Mesendoderm (in vitro differentiated cells): ENCODE data around the gene CTU1.
A peak's percentile ranks its signal among the peaks of the same experiment; 100 is the strongest.

ENCODE experiments used
- DNase-seq: peaks from one replicate; pipeline ENCODE4 v3.0.0; 2013
- H2AK5ac ChIP-seq: 2 replicates; pipeline ENCODE4 v1.6.1; 2013; ENCODE audit warnings: low read length, inconsistent platforms
- H2BK120ac ChIP-seq: 2 replicates; pipeline ENCODE4 v1.6.1; 2013; ENCODE audit warnings: low read depth, mild to moderate bottlenecking, low read length, moderate library complexity, mixed read lengths
- H2BK15ac ChIP-seq: replicated peaks from 2 replicates; pipeline ENCODE4 v1.6.1; 2013; ENCODE audit warnings: low read depth, mild to moderate bottlenecking, moderate library complexity
- H2BK5ac ChIP-seq: 2 replicates; pipeline ENCODE4 v1.6.1; 2013; ENCODE audit warnings: low read length, inconsistent platforms
- H3K18ac ChIP-seq: 2 replicates; pipeline ENCODE4 v1.6.1; 2013; ENCODE audit warnings: mild to moderate bottlenecking, low read length, mixed read lengths
- H3K23ac ChIP-seq: one replicate; pipeline ENCODE4 v1.6.1; 2013; ENCODE audit warnings: low read length
- H3K27ac ChIP-seq: 2 replicates; pipeline ENCODE4 v1.5.1; 2013; ENCODE audit warnings: low read depth, mild to moderate bottlenecking, inconsistent platforms, low read length, moderate library complexity
- H3K27me3 ChIP-seq: 2 replicates; pipeline ENCODE4 v1.6.1; 2013; ENCODE audit warnings: low read length, control low read depth, mild to moderate bottlenecking, inconsistent platforms; ENCODE audit not compliant: insufficient read depth, poor library complexity
- H3K36me3 ChIP-seq: 2 replicates; pipeline ENCODE4 v1.6.1; 2013; ENCODE audit warnings: low read length, inconsistent platforms; ENCODE audit not compliant: control insufficient read depth, insufficient read depth
- H3K4ac ChIP-seq: one replicate; pipeline ENCODE4 v1.6.1; 2013; ENCODE audit warnings: low read depth, mild to moderate bottlenecking, low read length, moderate library complexity
- H3K4me1 ChIP-seq: 2 replicates; pipeline ENCODE4 v1.6.1; 2013; ENCODE audit warnings: low read depth, low read length, inconsistent platforms; ENCODE audit not compliant: control insufficient read depth
- H3K4me2 ChIP-seq: 2 replicates; pipeline ENCODE4 v1.6.1; 2013; ENCODE audit warnings: low read length
- H3K4me3 ChIP-seq: 2 replicates; pipeline ENCODE4 v1.5.1; 2013; ENCODE audit warnings: mild to moderate bottlenecking, low read length
- H3K56ac ChIP-seq: one replicate; pipeline ENCODE4 v1.6.1; 2013; ENCODE audit warnings: low read length
- H3K79me1 ChIP-seq: 2 replicates; pipeline ENCODE4 v1.6.1; 2013; ENCODE audit warnings: low read length, inconsistent platforms
- H3K79me2 ChIP-seq: 2 replicates; pipeline ENCODE4 v1.6.1; 2013; ENCODE audit warnings: mild to moderate bottlenecking, low read length; ENCODE audit not compliant: control insufficient read depth, insufficient read depth
- H3K9ac ChIP-seq: 2 replicates; pipeline ENCODE4 v1.6.1; 2013; ENCODE audit warnings: low read length, inconsistent platforms
- H4K5ac ChIP-seq: one replicate; pipeline ENCODE4 v1.6.1; 2013; ENCODE audit warnings: low read length
- H4K8ac ChIP-seq: one replicate; pipeline ENCODE4 v1.6.1; 2013; ENCODE audit warnings: low read depth, mild to moderate bottlenecking, control low read depth, low read length, moderate library complexity
- WGBS: extraction: QIAGEN DNeasy Blood & Tissue Kit; methylation state at CpG from one replicate; pipeline ENCODE4 v1.1.7; 2013; ENCODE audit warnings: low lambda C conversion rate, missing lambda C conversion rate; ENCODE audit not compliant: insufficient coverage; ENCODE audit errors: extremely low coverage; 5-methylcytosine and 5-hydroxymethylcytosine counted together

The CTU1 gene

GRCh38 chr19:51137792-51138425 is 29.7 kb upstream of the CTU1 start:
- H3K56ac ChIP-seq, result no peak overlapping the region
- H2AK5ac ChIP-seq, result no peak overlapping the region
- no peaks in the 10 kb centered on the region for H3K79me2 ChIP-seq
- no CpG with 5 or more reads among the region's 9 CpGs for whole genome bisulfite sequencing
- no peak for DNase-seq
- no peak overlapping the region for H3K9ac ChIP-seq
- H3K4me1 ChIP-seq, result no peaks in the 10 kb centered on the region
- no peaks in the 10 kb centered on the region for H3K27me3 ChIP-seq
- H3K36me3 ChIP-seq, result no peaks in the 10 kb centered on the region
- H3K27ac ChIP-seq, result no peak overlapping the region
- no peak overlapping the region for H4K8ac ChIP-seq
- H3K18ac ChIP-seq, result no peak overlapping the region
- H3K23ac ChIP-seq, result no peak overlapping the region
- no peak overlapping the region for H3K4me2 ChIP-seq
- no peak overlapping the region for H2BK5ac ChIP-seq
- H3K4me3 ChIP-seq, result no peak overlapping the region
- H2BK15ac ChIP-seq, result no peak overlapping the region
- H4K5ac ChIP-seq, result no peak overlapping the region
- no peak overlapping the region for H2BK120ac ChIP-seq
- no peaks in the 10 kb centered on the region for H3K79me1 ChIP-seq
- no peak overlapping the region for H3K4ac ChIP-seq

- DNase-seq, result no peak
- no CpG with 5 or more reads among the region's 12 CpGs for WGBS
Observed at GRCh38 chr19:51136851-51137551, 28.8 kb upstream of the CTU1 start.

GRCh38 chr19:51135986-51136762 is 28.0 kb upstream of the CTU1 start:
- Histone ChIP-seq H3K4me3 (no peak overlapping the region), H4K5ac (no peak overlapping the region), H3K23ac (no peak overlapping the region), H3K79me1 (no peaks in the 10 kb centered on the region), H2BK15ac (no peak overlapping the region), H3K4ac (no peak overlapping the region), H3K27me3 (no peaks in the 10 kb centered on the region), H4K8ac (no peak overlapping the region), H2AK5ac (no peak overlapping the region), H3K56ac (no peak overlapping the region), H3K9ac (no peak overlapping the region), H2BK5ac (no peak overlapping the region), H3K36me3 (no peaks in the 10 kb centered on the region), H3K79me2 (no peaks in the 10 kb centered on the region), H3K27ac (no peak overlapping the region), H3K18ac (no peak overlapping the region), H3K4me2 (no peak overlapping the region), H3K4me1 (no peaks in the 10 kb centered on the region), H2BK120ac (no peak overlapping the region)
- DNase-seq, result no peak
- WGBS, result no CpG with 5 or more reads among the region's 8 CpGs

More at GRCh38 chr19:51136851-51137551, 28.8 kb upstream of the CTU1 start:
- no peaks in the 10 kb centered on the region for H3K4me1 ChIP-seq
- H3K18ac ChIP-seq, result no peak overlapping the region
- H3K9ac ChIP-seq, result no peak overlapping the region
- no peak overlapping the region for H3K4me2 ChIP-seq
- no peak overlapping the region for H4K8ac ChIP-seq
- H3K56ac ChIP-seq, result no peak overlapping the region
- H3K4me3 ChIP-seq, result no peak overlapping the region
- no peaks in the 10 kb centered on the region for H3K36me3 ChIP-seq
- no peak overlapping the region for H2BK5ac ChIP-seq
- H3K27me3 ChIP-seq, result no peaks in the 10 kb centered on the region
- H3K23ac ChIP-seq, result no peak overlapping the region
- no peak overlapping the region for H2BK15ac ChIP-seq
- no peak overlapping the region for H3K27ac ChIP-seq
- H2BK120ac ChIP-seq, result no peak overlapping the region
- H4K5ac ChIP-seq, result no peak overlapping the region
- H3K79me1 ChIP-seq, result no peaks in the 10 kb centered on the region
- H2AK5ac ChIP-seq, result no peak overlapping the region
- no peak overlapping the region for H3K4ac ChIP-seq
- H3K79me2 ChIP-seq, result no peaks in the 10 kb centered on the region

- Histone ChIP-seq H2AK5ac (no peak overlapping the region), H3K36me3 (no peaks in the 10 kb centered on the region), H2BK15ac (no peak overlapping the region), H3K79me2 (no peaks in the 10 kb centered on the region), H3K23ac (no peak overlapping the region), H3K56ac (no peak overlapping the region), H2BK5ac (no peak overlapping the region), H3K4me2 (no peak overlapping the region), H4K8ac (no peak overlapping the region), H2BK120ac (no peak overlapping the region), H3K18ac (no peak overlapping the region), H3K27ac (no peak overlapping the region), H3K9ac (no peak overlapping the region), H3K27me3 (no peaks in the 10 kb centered on the region), H4K5ac (no peak overlapping the region), H3K79me1 (no peaks in the 10 kb centered on the region), H3K4me1 (no peaks in the 10 kb centered on the region), H3K4me3 (no peak overlapping the region), H3K4ac (no peak overlapping the region)
- no CpG with 5 or more reads among the region's 5 CpGs for WGBS
- no peak for DNase-seq
Observed at GRCh38 chr19:51135004-51135403, 26.8 kb upstream of the CTU1 start.

- Histone ChIP-seq H3K36me3 (no peaks in the 10 kb centered on the region), H4K8ac (no peak overlapping the region), H3K27ac (no peak overlapping the region), H3K18ac (no peak overlapping the region), H3K79me2 (no peaks in the 10 kb centered on the region), H3K23ac (no peak overlapping the region), H3K4ac (no peak overlapping the region), H3K27me3 (no peaks in the 10 kb centered on the region), H3K9ac (no peak overlapping the region), H4K5ac (no peak overlapping the region), H2AK5ac (no peak overlapping the region), H3K4me2 (no peak overlapping the region), H3K4me1 (no peaks in the 10 kb centered on the region), H3K79me1 (no peaks in the 10 kb centered on the region), H3K56ac (no peak overlapping the region), H2BK15ac (no peak overlapping the region), H2BK120ac (no peak overlapping the region), H3K4me3 (no peak overlapping the region), H2BK5ac (no peak overlapping the region)
- DNase-seq, result peak; percentile 38
- WGBS, result no CpG with 5 or more reads among the region's 24 CpGs
Observed at GRCh38 chr19:51131780-51132680, 23.8 kb upstream of the CTU1 start.
